Measurements from ENCODE around the gene GOT2.

DNA sequence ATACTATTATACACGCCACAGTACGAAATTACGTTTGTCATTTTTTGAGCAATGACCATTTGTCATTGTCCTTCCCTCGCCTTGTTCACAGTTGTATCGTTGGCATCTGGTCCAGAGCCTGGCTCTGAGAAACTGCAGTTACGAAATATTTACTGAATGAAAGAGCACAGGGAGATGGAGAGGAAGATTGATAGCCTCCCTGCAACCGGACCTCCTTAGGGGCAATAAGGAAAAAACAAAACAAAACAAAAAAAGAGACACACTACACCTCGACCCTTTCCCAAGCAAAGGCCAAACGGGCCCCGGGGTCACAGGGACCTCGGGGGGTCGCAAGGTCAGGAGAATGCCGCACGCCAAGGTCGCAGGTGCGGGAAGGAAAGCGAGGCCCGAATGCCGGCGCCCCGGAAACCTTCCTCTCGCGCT lies 857 bp downstream of the GOT2 start:
- TF ChIP-seq, protein P1, sequence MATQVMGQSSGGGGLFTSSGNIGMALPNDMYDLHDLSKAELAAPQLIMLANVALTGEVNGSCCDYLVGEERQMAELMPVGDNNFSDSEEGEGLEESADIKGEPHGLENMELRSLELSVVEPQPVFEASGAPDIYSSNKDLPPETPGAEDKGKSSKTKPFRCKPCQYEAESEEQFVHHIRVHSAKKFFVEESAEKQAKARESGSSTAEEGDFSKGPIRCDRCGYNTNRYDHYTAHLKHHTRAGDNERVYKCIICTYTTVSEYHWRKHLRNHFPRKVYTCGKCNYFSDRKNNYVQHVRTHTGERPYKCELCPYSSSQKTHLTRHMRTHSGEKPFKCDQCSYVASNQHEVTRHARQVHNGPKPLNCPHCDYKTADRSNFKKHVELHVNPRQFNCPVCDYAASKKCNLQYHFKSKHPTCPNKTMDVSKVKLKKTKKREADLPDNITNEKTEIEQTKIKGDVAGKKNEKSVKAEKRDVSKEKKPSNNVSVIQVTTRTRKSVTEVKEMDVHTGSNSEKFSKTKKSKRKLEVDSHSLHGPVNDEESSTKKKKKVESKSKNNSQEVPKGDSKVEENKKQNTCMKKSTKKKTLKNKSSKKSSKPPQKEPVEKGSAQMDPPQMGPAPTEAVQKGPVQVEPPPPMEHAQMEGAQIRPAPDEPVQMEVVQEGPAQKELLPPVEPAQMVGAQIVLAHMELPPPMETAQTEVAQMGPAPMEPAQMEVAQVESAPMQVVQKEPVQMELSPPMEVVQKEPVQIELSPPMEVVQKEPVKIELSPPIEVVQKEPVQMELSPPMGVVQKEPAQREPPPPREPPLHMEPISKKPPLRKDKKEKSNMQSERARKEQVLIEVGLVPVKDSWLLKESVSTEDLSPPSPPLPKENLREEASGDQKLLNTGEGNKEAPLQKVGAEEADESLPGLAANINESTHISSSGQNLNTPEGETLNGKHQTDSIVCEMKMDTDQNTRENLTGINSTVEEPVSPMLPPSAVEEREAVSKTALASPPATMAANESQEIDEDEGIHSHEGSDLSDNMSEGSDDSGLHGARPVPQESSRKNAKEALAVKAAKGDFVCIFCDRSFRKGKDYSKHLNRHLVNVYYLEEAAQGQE (IDR thresholded peaks at IDR 0.05; ENCODE audit: borderline replicate concordance) = no peak
- TF ChIP-seq, protein P2, sequence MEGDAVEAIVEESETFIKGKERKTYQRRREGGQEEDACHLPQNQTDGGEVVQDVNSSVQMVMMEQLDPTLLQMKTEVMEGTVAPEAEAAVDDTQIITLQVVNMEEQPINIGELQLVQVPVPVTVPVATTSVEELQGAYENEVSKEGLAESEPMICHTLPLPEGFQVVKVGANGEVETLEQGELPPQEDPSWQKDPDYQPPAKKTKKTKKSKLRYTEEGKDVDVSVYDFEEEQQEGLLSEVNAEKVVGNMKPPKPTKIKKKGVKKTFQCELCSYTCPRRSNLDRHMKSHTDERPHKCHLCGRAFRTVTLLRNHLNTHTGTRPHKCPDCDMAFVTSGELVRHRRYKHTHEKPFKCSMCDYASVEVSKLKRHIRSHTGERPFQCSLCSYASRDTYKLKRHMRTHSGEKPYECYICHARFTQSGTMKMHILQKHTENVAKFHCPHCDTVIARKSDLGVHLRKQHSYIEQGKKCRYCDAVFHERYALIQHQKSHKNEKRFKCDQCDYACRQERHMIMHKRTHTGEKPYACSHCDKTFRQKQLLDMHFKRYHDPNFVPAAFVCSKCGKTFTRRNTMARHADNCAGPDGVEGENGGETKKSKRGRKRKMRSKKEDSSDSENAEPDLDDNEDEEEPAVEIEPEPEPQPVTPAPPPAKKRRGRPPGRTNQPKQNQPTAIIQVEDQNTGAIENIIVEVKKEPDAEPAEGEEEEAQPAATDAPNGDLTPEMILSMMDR (IDR thresholded peaks at IDR 0.05; ENCODE audit: poor library complexity, severe bottlenecking) = no peak
- TF ChIP-seq EP300 (conservative IDR thresholded peaks at IDR 0.05; ENCODE audit: poor library complexity, severe bottlenecking) = no peak
- no peak for TF ChIP-seq MXI1 (conservative IDR thresholded peaks at IDR 0.05; ENCODE audit: poor library complexity, severe bottlenecking)
- TF ChIP-seq EZH2 (IDR thresholded peaks at IDR 0.05; ENCODE audit: borderline replicate concordance, insufficient read depth, low read length, poor library complexity, severe bottlenecking) = no peak
- TF ChIP-seq TAF1 (IDR thresholded peaks at IDR 0.05; ENCODE audit: low read depth) = no peak
- TF ChIP-seq POLR2AphosphoS5 (IDR thresholded peaks at IDR 0.05) = no peak
- no peak for TF ChIP-seq SMC3 (conservative IDR thresholded peaks at IDR 0.05; ENCODE audit: poor library complexity)
